Gastrocnemius medialis (tissue), 4 donors: ENCODE data around the gene TMEM109.

Experiments used
- CTCF ChIP-seq, 5 experiments: fragments of 450-650 bp in 3 of 5; fragments of 200-600 bp in 2 of 5; sonication (generic) in 2 of 5; IDR thresholded peaks in 4 of 5; conservative IDR thresholded peaks in 1 of 5; 1 replicate in 4 of 5; 2 replicates in 1 of 5; pipeline ENCODE4 v1.5.1; 2016 to 2019; ENCODE audit warnings: antibody characterized with exemption in 5 of 5, mild to moderate bottlenecking in 3 of 5, moderate library complexity in 3 of 5
- POLR2A ChIP-seq, 2 donors: fragments of 450-650 bp; IDR thresholded peaks; one replicate each; pipeline ENCODE4 v1.6.1; 2017; ENCODE audit warnings: antibody characterized with exemption in 2 of 2, mild to moderate bottlenecking in 2 of 2, moderate library complexity in 2 of 2

- no peak for TF ChIP-seq CTCF (IDR thresholded peaks at IDR 0.05 in 4 of 5, conservative IDR thresholded peaks at IDR 0.05 in 1 of 5)
- no peak for TF ChIP-seq POLR2A (IDR thresholded peaks at IDR 0.05)
These were observed 20.3 kb downstream of the TMEM109 start for GRCh38 chr11:60934124-60934789.
